ENCODE data around the gene PFKL. TPM values are rescaled to one million over a fixed set of nuclear protein-coding genes. Genes with fewer than 3 reads are reported as not detected.

PFKL gene
- total and polyA plus RNA-seq, 2 donors (not counting 1 experiment from before 2014, with no cell fraction given): 267 to 318 TPM

DNA sequence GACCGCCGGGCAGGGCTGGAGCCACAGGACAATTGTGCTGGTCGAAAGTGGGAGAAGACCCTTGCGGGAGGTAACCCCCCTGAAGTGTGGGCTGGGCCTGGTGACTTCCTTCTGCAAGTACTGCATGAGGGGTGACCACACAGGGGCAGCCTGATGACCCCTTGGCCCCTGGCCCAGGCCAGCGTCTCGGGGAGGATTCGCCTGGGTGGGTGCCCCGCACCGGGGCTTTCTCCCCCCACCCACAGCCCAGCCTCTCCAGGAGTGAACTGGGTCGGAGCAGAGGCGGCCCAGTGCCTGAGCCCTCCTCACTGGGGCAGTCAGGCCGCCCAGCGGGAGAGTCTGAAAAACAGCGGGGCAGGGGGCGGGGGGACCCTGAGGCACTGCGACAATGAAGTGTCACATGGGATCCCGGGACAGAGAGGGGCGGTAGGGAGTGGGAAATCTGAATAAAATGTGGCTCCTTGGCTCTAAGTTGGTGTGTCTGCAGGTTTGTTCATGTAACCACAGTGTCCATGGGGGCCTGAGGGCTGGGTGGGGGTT, 36.6 kb upstream of the PFKL start:
- intact Hi-C loops (cut with micrococcal nuclease): no loop called here
- TF ChIP-seq, protein P1, sequence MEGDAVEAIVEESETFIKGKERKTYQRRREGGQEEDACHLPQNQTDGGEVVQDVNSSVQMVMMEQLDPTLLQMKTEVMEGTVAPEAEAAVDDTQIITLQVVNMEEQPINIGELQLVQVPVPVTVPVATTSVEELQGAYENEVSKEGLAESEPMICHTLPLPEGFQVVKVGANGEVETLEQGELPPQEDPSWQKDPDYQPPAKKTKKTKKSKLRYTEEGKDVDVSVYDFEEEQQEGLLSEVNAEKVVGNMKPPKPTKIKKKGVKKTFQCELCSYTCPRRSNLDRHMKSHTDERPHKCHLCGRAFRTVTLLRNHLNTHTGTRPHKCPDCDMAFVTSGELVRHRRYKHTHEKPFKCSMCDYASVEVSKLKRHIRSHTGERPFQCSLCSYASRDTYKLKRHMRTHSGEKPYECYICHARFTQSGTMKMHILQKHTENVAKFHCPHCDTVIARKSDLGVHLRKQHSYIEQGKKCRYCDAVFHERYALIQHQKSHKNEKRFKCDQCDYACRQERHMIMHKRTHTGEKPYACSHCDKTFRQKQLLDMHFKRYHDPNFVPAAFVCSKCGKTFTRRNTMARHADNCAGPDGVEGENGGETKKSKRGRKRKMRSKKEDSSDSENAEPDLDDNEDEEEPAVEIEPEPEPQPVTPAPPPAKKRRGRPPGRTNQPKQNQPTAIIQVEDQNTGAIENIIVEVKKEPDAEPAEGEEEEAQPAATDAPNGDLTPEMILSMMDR (IDR thresholded peaks at IDR 0.05): no peak
- TF ChIP-seq EZH2 (IDR thresholded peaks at IDR 0.05; ENCODE audit: borderline replicate concordance, insufficient read depth, low read depth, low read length, poor library complexity, severe bottlenecking): no peak
- H3K27ac ChIP-seq (ENCODE audit: low read length in 2 of 2): no peak overlapping the region
- no peaks in the 10 kb centered on the region for H3K27me3 ChIP-seq (replicated peaks in 1 of 4; ENCODE audit: control extremely low read depth in 1 of 4, control insufficient read depth in 3 of 4, insufficient read depth in 4 of 4, low read length in 3 of 4)
- H3K4me3 ChIP-seq (ENCODE audit: control extremely low read depth in 1 of 5, extremely low read depth in 1 of 5, insufficient read depth in 1 of 5, low read depth in 2 of 5, low read length in 4 of 5): no peak overlapping the region
- no peak overlapping the region for H3K9ac ChIP-seq (ENCODE audit: low read length)
- Mint-ChIP-seq H3K9me3 (ENCODE audit: insufficient read depth) (no peaks in the 10 kb centered on the region), H3K4me3 (no peak overlapping the region), H3K27ac (no peak overlapping the region), H3K27me3 (no peaks in the 10 kb centered on the region), H3K4me1 (peaks cover 4% of the 10 kb centered on the region)
- whole genome bisulfite sequencing (ENCODE audit: insufficient coverage): 88% methylated on average over 16 of the region's 18 CpGs
- H4K20me1 ChIP-seq (ENCODE audit: control insufficient read depth, insufficient read depth, low read length, poor library complexity, severe bottlenecking): no peaks in the 10 kb centered on the region
- ChIA-PET POLR2A (no interaction called here), CTCF (no interaction called here)
- peaks cover 4 to 7% of the 10 kb centered on the region in 2 donors for H3K4me1 ChIP-seq (ENCODE audit: control insufficient read depth in 2 of 2, insufficient read depth in 2 of 2, low read length in 2 of 2)
- no peaks in the 10 kb centered on the region for H3K79me2 ChIP-seq (ENCODE audit: control insufficient read depth, insufficient read depth, low read length)
- ATAC-seq (ENCODE audit: low read depth): no peak
- H3K36me3 ChIP-seq (replicated peaks in 1 of 2; ENCODE audit: control extremely low read depth in 1 of 2, control insufficient read depth in 1 of 2, extremely low read depth in 1 of 2, insufficient read depth in 2 of 2, low read length in 1 of 2): no peaks in the 10 kb centered on the region
- no peaks in the 10 kb centered on the region for H3K9me3 ChIP-seq (ENCODE audit: control extremely low read depth in 1 of 3, control insufficient read depth in 2 of 3, insufficient read depth in 1 of 3, low read length in 2 of 3)
- no peak overlapping the region for H2AFZ ChIP-seq (ENCODE audit: insufficient read depth, low read depth, low read length, poor library complexity, severe bottlenecking)
- no peak overlapping the region for H3K4me2 ChIP-seq (replicated peaks; ENCODE audit: low read depth, low read length, poor library complexity, severe bottlenecking)
- no peak for DNase-seq

DNA sequence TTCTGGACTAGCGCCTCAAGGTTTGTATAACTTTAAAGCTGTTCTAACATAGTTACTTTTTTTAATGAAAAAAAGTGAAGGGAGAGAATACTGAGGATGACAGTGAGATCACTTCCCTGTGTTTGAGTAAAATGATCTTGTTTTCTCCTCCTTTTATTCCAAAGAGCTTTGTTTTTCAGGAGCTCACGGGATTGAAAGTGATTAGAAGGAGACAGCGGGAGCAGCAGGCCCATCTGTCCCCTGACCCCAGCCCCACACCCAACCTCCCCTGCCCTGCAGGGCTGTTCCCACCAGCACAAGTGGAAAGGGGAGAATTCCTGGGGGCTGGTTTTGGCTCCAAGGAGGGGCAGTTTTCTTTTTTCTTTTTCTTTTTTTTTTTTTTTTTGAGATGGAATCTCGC, 36.1 kb upstream of the PFKL start:
- no peak for ATAC-seq (ENCODE audit: low read depth)
- no peak overlapping the region for H3K4me2 ChIP-seq (replicated peaks; ENCODE audit: low read depth, low read length, poor library complexity, severe bottlenecking)
- no CpG with 5 or more reads among the region's 4 CpGs for WGBS (ENCODE audit: insufficient coverage)
- H3K27me3 Mint-ChIP-seq: no peaks in the 10 kb centered on the region
- no peaks in the 10 kb centered on the region for H3K79me2 ChIP-seq (ENCODE audit: control insufficient read depth, insufficient read depth, low read length)
- H3K4me1 Mint-ChIP-seq: peaks cover 4% of the 10 kb centered on the region
- H3K27ac ChIP-seq (ENCODE audit: low read length in 2 of 2): no peak overlapping the region
- H3K4me1 ChIP-seq (ENCODE audit: control insufficient read depth in 2 of 2, insufficient read depth in 2 of 2, low read length in 2 of 2): peaks cover 4 to 7% of the 10 kb centered on the region in 2 donors
- no peaks in the 10 kb centered on the region for H3K27me3 ChIP-seq (replicated peaks in 1 of 4; ENCODE audit: control extremely low read depth in 1 of 4, control insufficient read depth in 3 of 4, insufficient read depth in 4 of 4, low read length in 3 of 4)
- no peaks in the 10 kb centered on the region for H3K9me3 ChIP-seq (ENCODE audit: control extremely low read depth in 1 of 3, control insufficient read depth in 2 of 3, insufficient read depth in 1 of 3, low read length in 2 of 3)
- H3K9me3 Mint-ChIP-seq (ENCODE audit: insufficient read depth): no peaks in the 10 kb centered on the region
- no peak overlapping the region for H3K27ac Mint-ChIP-seq
- intact Hi-C loops (cut with micrococcal nuclease): no loop called here
- ChIA-PET POLR2A (no interaction called here), CTCF (no interaction called here)
- no peak overlapping the region for H3K9ac ChIP-seq (ENCODE audit: low read length)
- H3K4me3 ChIP-seq (ENCODE audit: control extremely low read depth in 1 of 5, extremely low read depth in 1 of 5, insufficient read depth in 1 of 5, low read depth in 2 of 5, low read length in 4 of 5): no peak overlapping the region
- H3K4me3 Mint-ChIP-seq: no peak overlapping the region
- no peak overlapping the region for H2AFZ ChIP-seq (ENCODE audit: insufficient read depth, low read depth, low read length, poor library complexity, severe bottlenecking)
- TF ChIP-seq EZH2 (IDR thresholded peaks at IDR 0.05; ENCODE audit: borderline replicate concordance, insufficient read depth, low read depth, low read length, poor library complexity, severe bottlenecking): no peak
- TF ChIP-seq, protein P1 (IDR thresholded peaks at IDR 0.05): no peak
- no peaks in the 10 kb centered on the region for H4K20me1 ChIP-seq (ENCODE audit: control insufficient read depth, insufficient read depth, low read length, poor library complexity, severe bottlenecking)
- no peaks in the 10 kb centered on the region for H3K36me3 ChIP-seq (replicated peaks in 1 of 2; ENCODE audit: control extremely low read depth in 1 of 2, control insufficient read depth in 1 of 2, extremely low read depth in 1 of 2, insufficient read depth in 2 of 2, low read length in 1 of 2)
- no peak for DNase-seq
